ENCODE measurements around the gene CALCOCO2.
A peak's percentile ranks its signal among the peaks of the same experiment; 100 is the strongest.
"Not testable (repeated sequence)": the region's sequence is repeated elsewhere in the genome, so short reads cannot be mapped to it uniquely, and the experiment has no call there.

CALCOCO2 gene

GRCh38 chr17:48834973-48835372 lies 4.1 kb downstream of the CALCOCO2 start:
- TF ChIP-seq CTCF (conservative IDR thresholded peaks at IDR 0.05), result no peak
- H3K27ac ChIP-seq, result peak overlapping the region; percentile 41; the same call in 1 of the 2 replicates

GRCh38 chr17:48835971-48836370 lies 5.1 kb downstream of the CALCOCO2 start:
- peak overlapping the region; percentile 41; the same call in 1 of the 2 replicates for H3K27ac ChIP-seq
- no peak for TF ChIP-seq CTCF (conservative IDR thresholded peaks at IDR 0.05)

- H3K27ac ChIP-seq, result not testable (repeated sequence)
Measured at GRCh38 chr17:48837458-48837857, 6.6 kb downstream of the CALCOCO2 start.

- H3K27ac ChIP-seq, result peak overlapping the region; percentile 59
- no peak for TF ChIP-seq CTCF (conservative IDR thresholded peaks at IDR 0.05)
Measured at GRCh38 chr17:48840441-48840840, 9.6 kb downstream of the CALCOCO2 start.

- H3K27ac ChIP-seq, result peak overlapping the region; percentile 59
Measured at GRCh38 chr17:48841395-48841831, 10.6 kb downstream of the CALCOCO2 start.

GRCh38 chr17:48842746-48843145 lies 11.9 kb downstream of the CALCOCO2 start:
- no peak for TF ChIP-seq CTCF (conservative IDR thresholded peaks at IDR 0.05)
- no peak overlapping the region for H3K27ac ChIP-seq

More at GRCh38 chr17:48841395-48841831, 10.6 kb downstream of the CALCOCO2 start:
- no peak for TF ChIP-seq CTCF (conservative IDR thresholded peaks at IDR 0.05)

GRCh38 chr17:48843187-48843900 lies 12.5 kb downstream of the CALCOCO2 start:
- TF ChIP-seq CTCF (conservative IDR thresholded peaks at IDR 0.05), result no peak
- no peak overlapping the region for H3K27ac ChIP-seq

- no peak overlapping the region for H3K27ac ChIP-seq
- TF ChIP-seq CTCF (conservative IDR thresholded peaks at IDR 0.05), result no peak
Measured at GRCh38 chr17:48850792-48851323, 20.0 kb downstream of the CALCOCO2 start.

Data from VCaP (cell line).